Midbrain (tissue), 1 donor: ENCODE results near the gene FAM117A.
"Not testable (repeated sequence)": the region's sequence is repeated elsewhere in the genome, so short reads cannot be mapped to it uniquely, and the experiment has no call there.

ENCODE experiments used
- DNase-seq: peaks from one replicate; lab custom pipeline; 2025; lab: John Stamatoyannopoulos, UW

Gene FAM117A

DNA sequence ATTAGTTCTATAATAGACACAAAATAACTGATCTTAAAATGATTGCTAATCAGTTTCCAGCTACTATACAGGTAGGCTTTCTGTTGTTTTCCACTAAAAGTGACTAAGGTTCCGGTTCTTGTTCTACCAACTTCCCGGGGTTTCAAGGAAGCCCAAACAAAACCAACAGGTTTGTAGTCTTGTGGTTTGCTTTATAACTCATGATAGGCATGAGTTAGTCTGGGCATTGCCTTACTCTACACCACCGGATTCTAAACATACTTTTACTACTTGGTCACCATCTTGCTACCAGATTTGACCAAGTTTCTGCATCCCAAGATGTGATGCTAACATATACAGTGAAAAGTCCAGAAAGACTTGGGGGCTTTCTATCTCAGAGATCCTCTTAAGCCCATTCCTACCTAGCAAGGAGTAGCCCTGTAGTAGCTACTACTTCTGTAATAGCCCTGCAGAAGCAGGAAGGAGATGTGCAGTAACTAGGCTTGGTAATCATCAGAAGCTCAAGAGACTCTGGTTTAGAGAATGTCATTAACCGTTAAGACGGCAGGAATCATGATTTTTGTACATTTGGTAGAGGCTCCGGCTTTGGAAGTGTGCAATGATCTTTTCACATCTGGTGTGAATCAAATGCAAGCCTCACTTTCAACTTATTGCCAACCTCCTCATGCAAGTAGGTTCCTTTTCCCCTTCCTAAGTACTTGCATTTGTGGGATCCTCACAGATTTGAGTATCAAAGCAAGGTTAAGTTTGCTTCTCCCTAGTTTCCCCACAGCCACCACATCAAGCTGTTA lies 1.6 kb downstream of the FAM117A start:
- no peak for DNase-seq

DNA sequence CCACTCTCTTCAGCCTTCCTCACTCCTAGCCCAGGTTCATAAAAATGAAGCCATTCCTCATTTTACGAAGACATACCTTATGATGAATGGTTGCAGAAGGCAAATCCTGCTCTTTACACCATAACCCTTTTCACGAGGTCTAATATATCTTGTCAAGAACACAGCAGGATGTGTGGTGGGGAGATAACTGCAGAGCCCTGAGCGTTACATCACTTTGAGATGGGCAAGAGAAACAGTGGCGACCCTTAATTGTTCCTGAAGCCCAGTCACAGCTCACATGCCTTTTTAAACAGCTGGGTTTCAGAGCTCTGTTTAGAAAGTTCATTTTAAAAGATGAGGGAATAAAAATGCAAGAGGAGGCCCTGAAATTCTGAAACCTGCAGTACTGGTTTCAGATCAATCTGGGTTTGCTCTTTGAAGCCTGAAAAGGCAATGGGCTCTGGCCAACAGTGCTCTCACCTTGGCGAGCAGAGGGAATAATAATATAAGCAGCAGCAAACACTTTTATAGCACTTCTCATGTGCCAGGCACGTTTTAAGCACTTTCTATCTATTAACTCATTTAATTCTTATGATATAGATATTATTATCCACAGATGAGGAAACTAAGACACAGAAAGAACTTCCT lies 2.9 kb downstream of the FAM117A start:
- no peak for DNase-seq

DNA sequence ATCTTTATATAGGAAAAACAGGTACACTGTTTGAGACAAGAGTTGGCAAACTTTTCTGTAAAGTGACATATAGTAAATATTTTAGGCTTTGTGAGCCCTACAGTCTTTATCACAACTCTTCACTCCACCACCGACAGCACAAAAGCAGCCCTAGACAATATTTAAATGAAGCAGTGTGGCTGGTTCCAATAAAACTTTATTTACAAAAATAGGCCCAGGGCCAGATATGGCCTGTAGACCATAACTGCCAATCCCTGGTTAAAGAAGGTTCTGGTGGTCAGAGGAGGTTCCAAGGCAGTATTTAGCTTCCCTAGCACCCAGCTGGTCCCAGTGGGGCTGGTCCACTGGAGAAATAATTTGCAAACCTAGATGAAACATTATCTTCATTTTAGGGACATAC lies 3.6 kb downstream of the FAM117A start:
- no peak for DNase-seq

DNA sequence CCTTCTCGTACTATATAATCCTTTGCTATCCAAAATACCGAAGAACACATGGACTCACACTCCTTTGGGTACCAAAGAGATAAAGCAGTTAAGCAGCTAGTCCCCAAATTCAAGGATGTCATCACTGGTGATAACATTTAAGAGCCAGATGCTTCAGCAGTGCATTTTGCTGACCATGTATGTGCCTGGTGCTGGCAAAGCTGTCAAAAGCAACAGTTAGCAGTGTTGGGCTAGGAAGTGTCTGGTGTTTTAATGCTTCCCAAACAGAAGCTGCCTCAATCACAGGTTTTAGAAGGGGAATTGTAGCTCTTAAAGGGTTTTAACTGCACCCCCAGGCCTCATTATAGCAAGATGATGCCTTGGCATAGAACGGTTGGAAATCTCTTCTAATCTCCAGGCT lies 4.7 kb downstream of the FAM117A start:
- DNase-seq: no peak

DNA sequence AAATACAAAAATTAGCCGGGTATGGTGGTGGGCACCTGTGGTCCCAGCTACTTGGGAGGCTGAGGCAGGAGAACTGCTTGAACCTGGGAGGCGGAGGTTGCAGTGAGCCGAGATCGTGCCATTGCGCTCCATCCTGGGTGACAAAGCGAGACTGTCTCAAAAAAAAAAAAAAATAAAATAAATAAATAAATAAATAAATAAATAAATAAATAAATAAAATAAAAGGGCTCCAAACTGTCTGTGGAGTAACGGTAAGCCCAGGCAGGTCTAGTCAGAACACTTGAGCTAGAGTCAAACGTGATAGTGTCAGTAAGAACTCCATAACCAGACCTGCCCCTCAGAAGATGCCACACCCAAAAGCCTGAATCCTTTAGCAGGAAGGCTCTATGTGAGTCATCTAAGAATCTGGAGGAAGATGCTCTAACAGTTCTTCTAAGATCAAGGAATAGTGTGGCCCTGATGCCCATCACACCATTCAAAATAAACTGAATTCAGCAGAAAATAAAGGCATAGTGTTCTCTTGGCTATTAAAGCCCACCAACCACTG lies 5.4 kb downstream of the FAM117A start:
- not testable (repeated sequence) for DNase-seq

DNA sequence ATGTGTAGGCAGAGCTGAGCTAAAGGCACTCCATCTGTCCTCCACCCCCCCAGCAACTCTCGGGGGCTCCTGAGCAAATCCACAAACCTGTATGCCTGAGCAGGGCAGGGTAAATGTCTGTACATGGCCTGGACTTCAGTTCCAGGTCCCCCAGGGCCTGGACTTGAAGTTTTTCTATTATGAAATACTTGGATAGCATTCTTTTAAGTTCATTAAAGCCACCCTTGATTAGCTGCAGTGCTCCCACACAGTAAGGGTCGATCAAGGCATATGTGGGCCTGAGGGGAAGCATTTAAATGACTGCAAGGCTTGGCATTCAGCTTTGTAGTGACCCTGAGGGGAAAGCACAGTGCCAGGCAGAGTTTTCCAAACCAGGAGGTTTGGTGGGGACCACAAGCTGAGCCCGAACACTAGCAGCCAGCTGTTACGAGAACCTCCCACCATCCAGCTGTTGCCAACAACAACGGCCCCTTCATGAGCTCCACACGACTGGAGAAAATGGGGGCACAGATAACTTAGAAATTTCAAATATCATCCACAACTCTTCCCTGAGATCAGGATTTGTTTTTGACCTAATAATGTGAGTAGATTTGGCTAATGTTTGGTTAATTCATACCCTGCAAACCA lies 6.7 kb downstream of the FAM117A start:
- no peak for DNase-seq

DNA sequence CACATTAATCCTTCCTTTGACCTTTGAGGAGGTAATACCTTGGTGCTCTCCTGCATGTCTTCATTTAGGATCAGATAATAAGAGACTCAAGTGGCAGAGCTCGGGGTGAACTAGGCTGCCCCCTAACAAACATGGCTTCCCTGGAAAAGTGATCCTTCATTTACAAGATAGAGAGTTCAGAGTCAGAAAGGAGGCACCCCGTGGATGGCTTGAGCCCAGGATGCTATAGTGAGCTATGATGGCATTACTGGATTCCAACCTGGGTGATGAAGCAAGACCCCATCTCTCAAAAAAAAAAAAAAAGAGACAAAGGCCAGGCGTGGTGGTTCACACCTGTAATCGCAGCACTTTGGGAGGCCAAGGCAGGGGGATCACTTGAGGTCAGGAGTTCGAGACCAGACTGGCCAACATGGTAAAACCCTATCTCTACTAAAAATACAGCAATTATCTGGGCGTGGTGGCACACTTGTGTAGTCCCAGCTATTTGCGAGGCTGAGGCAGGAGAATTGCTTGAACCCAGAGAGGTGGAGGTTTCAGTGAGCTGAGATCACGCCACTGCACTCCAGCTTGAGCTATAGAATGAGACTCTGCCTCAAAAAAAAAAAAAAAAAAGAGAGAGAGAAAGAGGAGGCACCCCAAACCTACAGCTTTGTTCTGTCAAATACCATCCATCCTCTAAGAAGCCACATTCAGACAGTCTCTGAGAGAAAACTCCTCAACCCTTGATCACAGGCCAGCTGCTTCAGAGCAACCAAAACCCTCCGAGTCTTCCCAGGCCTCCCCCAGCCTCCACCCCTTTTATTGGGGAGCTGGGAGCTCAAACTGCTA lies 7.4 kb downstream of the FAM117A start:
- no peak for DNase-seq

DNA sequence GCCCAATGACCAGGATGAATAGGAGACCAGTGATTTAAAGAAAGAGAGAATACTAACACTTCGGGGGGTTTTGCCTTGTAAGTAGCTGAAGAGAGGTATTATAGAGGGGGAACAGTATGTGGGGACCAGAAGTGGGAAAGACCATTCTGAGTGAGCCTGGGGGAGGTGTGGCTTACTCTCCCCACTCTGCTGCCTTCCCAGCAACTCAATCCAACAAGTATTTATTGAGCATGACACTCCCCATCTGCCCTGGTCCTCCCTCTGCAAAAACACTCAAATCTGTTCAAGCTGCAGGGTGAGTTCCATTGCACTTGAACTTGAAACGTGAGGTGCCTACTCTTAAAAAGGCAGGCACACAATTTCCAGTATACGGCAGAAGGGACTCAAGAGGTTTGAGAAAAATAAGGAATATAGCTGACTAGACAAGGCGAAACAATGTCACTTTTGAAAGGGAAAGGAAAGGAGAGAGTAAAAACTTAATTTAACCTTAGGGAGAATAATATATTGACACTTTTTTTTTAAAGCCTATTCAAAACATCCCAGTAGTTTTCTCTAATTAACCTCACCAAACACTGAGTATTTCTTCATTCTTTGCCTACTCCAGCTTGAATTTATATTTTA lies 8.2 kb downstream of the FAM117A start:
- DNase-seq: no peak

DNA sequence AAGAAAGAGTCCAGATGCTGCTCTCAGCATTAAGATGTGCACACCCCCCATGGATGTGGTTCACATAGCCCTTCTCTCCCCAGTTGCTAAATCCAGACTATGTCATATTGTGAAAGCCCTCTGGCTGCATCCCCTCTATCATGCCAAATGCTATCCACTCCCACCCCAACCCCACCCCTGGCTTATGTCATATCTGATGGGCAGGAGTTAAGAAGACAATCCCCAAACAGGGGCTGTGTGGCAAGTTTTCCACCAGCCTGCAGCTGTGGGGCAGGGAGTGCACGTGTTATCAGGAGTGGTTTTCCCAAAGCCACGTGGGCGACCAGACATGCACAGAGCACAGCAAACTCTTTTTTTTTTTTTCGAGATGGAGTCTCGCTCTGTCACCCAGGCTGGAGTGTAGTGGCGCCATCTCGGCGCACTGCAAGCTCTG lies 10.0 kb downstream of the FAM117A start:
- no peak for DNase-seq

DNA sequence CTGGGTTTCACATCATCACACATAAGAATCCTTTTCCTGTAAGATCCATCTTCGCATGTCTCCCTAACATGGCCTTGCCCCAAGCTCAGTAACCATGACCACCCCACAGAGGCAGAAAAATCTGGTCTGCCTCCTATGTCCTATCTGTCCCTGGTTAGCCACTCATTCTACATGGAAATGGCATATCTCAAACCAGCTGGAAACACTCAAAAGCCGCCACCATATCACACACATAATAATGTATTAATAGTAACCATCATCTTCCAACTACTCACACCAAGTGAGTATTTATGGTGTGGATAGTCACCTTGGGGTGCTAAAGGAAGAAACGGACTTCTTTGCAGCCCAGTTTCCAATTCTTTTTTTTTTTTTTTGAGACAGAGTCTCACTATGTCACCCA lies 11.4 kb downstream of the FAM117A start:
- DNase-seq: no peak

DNA sequence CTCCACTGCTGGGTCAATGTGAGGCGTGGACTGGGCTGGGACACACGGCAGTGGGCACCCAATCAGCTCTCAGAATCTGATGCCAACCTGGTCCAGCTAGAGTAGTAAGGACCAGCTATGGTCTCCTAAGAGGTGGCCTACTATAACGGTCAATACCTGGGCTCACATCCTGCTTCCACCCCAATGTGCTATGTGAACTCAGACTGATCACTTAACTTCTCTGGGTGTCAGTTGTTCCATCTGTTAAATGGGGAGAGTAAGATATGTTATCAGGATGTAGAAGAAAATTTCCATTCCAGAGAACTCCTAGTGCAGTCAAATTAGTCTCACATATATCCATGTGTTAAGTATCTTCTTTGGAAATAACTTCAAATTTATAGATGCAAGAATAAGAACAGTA lies 14.2 kb downstream of the FAM117A start:
- DNase-seq: no peak

DNA sequence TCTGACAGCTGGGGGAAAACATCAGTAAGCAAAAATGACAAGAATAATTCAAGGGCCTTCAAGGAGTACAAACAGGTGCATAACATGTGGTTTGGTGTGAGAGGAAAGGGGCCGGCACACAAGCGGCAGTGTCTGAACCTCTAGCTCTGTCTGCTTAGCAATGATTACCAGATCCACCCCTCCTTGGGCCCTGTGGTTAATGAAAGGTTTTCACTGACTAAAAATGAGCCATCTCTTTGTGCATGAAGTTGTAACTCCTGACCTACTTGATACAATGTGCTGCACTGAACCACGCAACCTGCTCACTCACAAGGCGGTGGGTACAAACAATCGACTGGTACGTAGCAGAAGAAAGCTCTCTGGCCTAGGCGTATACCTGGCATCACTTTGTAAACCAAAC lies 15.1 kb downstream of the FAM117A start:
- no peak for DNase-seq

DNA sequence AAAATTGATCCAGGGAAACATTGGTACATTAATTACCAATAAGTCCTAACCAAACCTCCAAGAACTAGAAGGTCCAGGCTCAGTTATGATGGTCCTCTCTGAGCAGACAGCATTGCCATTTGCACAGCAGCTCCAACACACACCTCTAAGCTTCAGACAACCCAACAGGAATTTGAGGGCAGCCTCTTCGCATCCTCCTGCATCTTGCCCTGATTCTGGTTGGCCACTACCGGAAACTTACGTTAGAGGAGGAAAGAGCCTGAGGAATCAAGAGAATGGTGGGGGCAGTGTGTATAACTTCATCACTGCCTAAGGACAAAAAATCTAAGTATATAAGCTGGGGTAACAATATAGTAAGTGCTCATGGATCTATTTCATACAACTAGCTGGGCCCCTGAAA lies 15.7 kb downstream of the FAM117A start:
- no peak for DNase-seq

DNA sequence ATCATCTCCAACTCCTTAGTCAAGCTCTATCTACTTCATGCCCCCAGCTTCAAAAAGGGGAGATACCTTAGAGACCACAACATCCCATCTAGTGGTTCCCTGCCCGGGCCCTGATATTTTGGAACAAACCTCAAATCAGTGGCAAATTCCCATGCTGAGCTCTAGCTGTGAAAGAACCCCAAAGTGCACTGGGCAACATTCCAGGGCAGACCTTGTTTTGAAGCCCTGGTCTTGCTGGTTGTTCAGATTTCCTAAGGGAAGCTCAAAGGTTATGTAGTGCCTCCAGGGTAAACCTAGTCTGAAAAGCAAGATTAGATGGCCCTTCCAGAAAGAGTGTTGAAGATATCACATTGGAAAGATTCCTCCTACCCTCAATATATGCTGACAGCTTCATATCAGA lies 16.3 kb downstream of the FAM117A start:
- no peak for DNase-seq

DNA sequence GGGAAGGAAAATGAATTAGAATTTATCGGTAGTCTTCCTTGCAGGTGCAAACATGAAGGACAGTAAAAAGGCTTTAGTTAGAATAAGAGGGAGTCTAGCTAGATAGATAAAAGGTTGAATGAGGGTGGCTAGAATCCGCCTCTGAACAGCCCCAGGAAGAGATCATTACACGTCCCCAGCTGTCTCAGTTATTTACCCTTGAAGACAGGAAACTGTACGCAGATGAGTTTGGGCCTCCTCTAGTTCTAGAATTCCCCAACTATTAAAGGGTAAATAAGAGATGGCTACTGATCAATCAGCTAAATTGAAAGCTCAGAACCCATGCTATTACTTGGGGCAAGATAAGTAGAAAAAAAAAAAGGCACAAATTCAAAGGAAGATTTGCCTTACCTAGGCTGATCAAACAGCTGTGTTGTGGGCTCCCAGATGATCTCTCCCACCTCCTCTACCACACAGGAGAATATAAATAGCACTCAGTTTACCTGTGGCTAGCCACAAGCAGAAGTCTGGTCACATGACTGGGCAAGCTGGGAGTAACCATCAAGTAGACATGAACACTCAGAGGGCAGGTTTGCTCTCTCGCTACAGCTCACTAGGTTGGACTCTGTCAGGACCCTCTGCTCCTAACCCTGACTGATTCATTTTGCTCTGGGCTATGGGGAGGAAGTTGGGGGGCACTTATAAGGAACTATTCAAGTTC lies 17.0 kb downstream of the FAM117A start:
- DNase-seq: no peak

DNA sequence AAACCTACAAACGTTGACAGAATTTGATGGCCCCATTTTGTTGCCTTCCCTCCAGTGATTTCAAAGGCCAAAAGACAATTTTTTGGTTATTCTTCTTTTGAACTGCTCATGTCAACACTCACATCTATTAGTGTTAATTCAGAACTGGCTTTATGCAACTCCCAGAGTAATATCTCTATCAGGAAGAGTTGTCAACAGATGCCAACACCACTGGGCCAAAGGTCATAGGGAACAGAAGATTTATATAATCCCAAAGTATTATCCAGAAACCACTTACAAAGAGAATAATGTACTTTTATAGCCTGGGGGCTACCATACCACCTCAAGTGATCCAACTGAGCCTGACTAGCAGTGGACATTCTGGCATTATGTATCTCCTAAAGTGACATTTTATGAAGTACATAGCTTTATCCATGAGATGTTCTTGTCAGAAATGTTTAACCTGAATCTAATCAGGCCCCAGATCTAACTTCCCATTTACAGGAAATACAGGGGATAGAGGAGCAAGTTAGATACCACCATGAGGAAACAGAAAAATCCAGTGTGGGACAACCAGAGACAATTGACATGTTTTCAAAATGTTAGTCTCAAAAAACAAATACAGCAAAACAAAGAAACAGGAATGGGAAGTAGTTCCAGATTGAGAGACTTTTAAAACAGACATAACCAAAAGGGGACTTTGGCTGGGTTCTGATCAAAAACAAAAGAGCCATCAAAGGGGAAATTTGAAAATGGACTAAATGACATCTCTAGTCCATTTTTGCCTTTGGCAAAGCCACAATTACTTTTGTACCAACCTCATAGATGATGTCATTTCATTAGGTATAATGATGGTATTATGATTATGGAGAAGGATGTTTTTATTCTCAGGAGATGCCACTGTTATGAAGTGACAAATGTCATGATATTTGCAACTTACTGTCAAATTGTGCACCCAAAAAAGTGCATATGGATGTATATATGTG lies 18.5 kb downstream of the FAM117A start:
- DNase-seq: no peak

DNA sequence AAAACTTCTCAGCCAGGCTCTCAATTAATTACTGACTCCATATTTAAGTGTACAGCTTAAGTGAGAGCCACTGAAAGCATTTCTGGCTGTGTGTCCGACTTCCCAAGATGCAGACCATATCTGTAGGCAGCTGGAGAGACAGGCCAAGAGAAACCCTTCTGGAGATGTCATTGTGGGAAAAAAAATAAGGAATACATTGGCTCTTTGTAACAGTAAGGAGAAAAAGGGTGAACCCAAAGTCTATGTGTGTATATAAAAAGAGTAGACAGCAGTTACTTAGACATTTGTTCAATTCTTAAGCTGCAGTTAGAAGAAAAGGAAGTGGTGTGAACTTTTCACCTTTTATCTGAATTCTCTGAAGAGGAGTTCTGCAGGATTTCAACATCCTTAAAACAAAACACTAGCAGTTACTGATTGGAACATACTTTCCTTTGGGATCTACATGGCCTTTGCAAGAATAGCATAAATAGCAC lies 21.7 kb downstream of the FAM117A start:
- no peak for DNase-seq

DNA sequence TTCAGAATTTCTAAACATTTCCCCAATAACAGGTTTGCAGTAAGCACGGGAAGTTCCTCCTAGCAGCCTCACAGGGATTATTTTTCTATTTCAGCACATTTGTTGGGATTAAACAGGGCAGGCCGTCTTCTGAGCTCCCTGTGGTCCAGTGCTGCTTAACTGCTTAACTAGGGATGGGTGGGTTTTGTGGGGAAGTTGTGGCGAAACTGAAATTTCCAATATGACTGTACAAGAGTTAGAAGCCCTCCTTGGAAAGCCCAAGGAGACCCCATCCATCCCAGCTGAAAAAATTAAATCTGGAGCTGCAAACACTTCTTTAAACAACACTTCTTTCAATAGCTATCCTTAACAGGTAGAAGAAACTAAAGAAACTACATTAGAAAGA lies 22.2 kb downstream of the FAM117A start:
- no peak for DNase-seq

DNA sequence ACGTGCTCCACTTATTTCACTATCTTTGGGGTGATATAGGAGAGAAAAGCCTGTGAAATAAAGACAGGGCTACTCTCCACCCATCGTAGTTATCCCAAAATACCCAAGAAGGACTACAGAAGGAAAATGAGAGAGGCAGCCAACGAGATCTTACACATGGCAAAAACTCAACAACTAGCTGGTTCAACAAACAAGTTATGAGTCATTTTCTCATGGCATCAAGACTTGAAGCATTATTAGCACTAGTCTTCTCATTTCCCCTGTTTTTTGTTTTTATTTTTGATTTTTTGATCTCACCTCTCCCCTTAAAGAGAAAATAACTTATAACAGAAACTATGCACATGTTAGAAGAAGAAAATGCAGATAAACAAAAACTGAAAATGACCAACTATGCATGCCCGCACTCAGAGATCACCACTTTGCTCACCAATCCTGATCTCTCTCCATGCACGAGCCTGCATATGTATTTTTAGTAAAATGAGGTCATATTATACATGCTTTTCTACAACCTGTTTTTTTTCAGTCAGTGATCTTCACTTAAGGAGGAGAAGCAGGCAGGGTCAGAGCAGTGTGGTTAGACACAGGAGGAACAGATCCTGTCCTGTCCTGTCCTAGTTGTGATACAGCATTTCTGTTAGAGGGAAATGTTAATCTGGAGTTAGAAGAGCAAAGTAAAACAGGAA lies 22.8 kb downstream of the FAM117A start:
- DNase-seq: no peak
